Uterus (tissue), 4 donors: Measurements from ENCODE around the gene NPC2. TPM values are rescaled to one million over a fixed set of nuclear protein-coding genes. Genes with fewer than 3 reads are reported as not detected.

Experiments used
- DNase-seq, 2 donors: peaks; one replicate each; pipeline ENCODE4 v3.0.0-alpha.2; 2019 to 2020
- H3K27ac ChIP-seq, 2 donors: fragments of 200-600 bp; sonication (generic); 1 replicate in 1 of 2; 2 replicates in 1 of 2; pipeline ENCODE4 v1.5.1; 2016 to 2018
- H3K27me3 ChIP-seq, 2 donors: fragments of 200-600 bp; sonication (generic); one replicate each; pipeline ENCODE4 v1.5.1; 2018 to 2019; ENCODE audit warnings: control low read depth in 1 of 2
- H3K36me3 ChIP-seq, 2 donors: fragments of 200-600 bp; sonication (generic); one replicate each; pipeline ENCODE4 v1.5.1; 2019; ENCODE audit warnings: control low read depth in 1 of 2
- H3K4me1 ChIP-seq, 2 donors: fragments of 200-600 bp; sonication (generic); one replicate each; pipeline ENCODE4 v1.5.1; 2018 to 2019; ENCODE audit warnings: control low read depth in 1 of 2
- H3K4me3 ChIP-seq, 2 donors: fragments of 200-600 bp; sonication (generic); 1 replicate in 1 of 2; 2 replicates in 1 of 2; pipeline ENCODE4 v1.5.1; 2018 to 2019; ENCODE audit warnings: mild to moderate bottlenecking in 1 of 2
- H3K9me3 ChIP-seq, 2 donors: fragments of 200-600 bp; sonication (generic); one replicate each; pipeline ENCODE4 v1.5.1; 2019; ENCODE audit warnings: control low read depth in 1 of 2
- CTCF ChIP-seq, 4 experiments: fragments of 200-600 bp in 2 of 4; fragments of 450-650 bp in 2 of 4; sonication (generic) in 2 of 4; IDR thresholded peaks; one replicate each; pipeline ENCODE4 v1.5.1; 2016 to 2019; ENCODE audit warnings: antibody characterized with exemption in 4 of 4, mild to moderate bottlenecking in 2 of 4, moderate library complexity in 1 of 4
- POLR2A ChIP-seq, 2 donors: fragments of 450-650 bp; IDR thresholded peaks; one replicate each; pipeline ENCODE4 v1.6.1; 2016; ENCODE audit warnings: antibody characterized with exemption in 2 of 2, mild to moderate bottlenecking in 1 of 2, moderate library complexity in 1 of 2
- intact Hi-C: fragments of 100-400 bp; cut with DNase I; formaldehyde crosslinking; loops from one replicate; pipeline ENCODE4 v1.15.1; 2023; ENCODE audit warnings: low total_unique reads
- total RNA-seq, 4 donors: library from RNA; depleted of rRNA in 3 of 4; stranded (reverse); fragments of >200 nt in 3 of 4; gene quantifications; one replicate each; pipeline versions ENCODE4 v1.1.0 to v1.2.4, GENCODE V29; 2014 to 2023
- donor health status: DM: yes; HTN: yes; CAD: no.

Gene NPC2
- total RNA-seq, 4 donors from 2014 or later: 151 to 353 (median 209) TPM

- H3K9me3 ChIP-seq: no peaks in the 10 kb centered on the region
- H3K27me3 ChIP-seq: no peaks in the 10 kb centered on the region
- TF ChIP-seq CTCF (IDR thresholded peaks at IDR 0.05): no peak
- TF ChIP-seq POLR2A (IDR thresholded peaks at IDR 0.05): no peak
- intact Hi-C loops: no loop called here
- H3K36me3 ChIP-seq: no peaks in the 10 kb centered on the region
- H3K4me3 ChIP-seq: no peak overlapping the region
- no peaks in the 10 kb centered on the region for H3K4me1 ChIP-seq
- DNase-seq: peak in 1 of 2 donors; percentile 13
- H3K27ac ChIP-seq: no peak overlapping the region
Observed at GRCh38 chr14:74510223-74510931, 17.3 kb upstream of the NPC2 start.

- no peak overlapping the region for H3K27ac ChIP-seq
- intact Hi-C loops: loop anchor here (10.0 kb wide), 1 partner anchor 205 kb away; the partner anchor contains the start of genes AREL1 and FCF1
Observed at GRCh38 chr14:74509587-74510222, 16.6 kb upstream of the NPC2 start.

GRCh38 chr14:74508844-74509428, 15.8 kb upstream of the NPC2 start:
- H3K27ac ChIP-seq: no peak overlapping the region
- no peaks in the 10 kb centered on the region for H3K4me1 ChIP-seq
- no peaks in the 10 kb centered on the region for H3K36me3 ChIP-seq
- H3K9me3 ChIP-seq: no peaks in the 10 kb centered on the region
- TF ChIP-seq CTCF (IDR thresholded peaks at IDR 0.05): no peak
- TF ChIP-seq POLR2A (IDR thresholded peaks at IDR 0.05): no peak
- no peak for DNase-seq
- H3K27me3 ChIP-seq: no peaks in the 10 kb centered on the region
- H3K4me3 ChIP-seq: no peak overlapping the region
- intact Hi-C loops: loop anchor here (10.0 kb wide), 1 partner anchor 206 kb away; the partner anchor contains the start of genes AREL1 and FCF1

More at GRCh38 chr14:74509587-74510222, 16.6 kb upstream of the NPC2 start:
- TF ChIP-seq CTCF (IDR thresholded peaks at IDR 0.05): no peak
- no peak for TF ChIP-seq POLR2A (IDR thresholded peaks at IDR 0.05)
- no peak overlapping the region for H3K4me3 ChIP-seq
- no peaks in the 10 kb centered on the region for H3K27me3 ChIP-seq
- H3K4me1 ChIP-seq: no peaks in the 10 kb centered on the region
- DNase-seq: peak in 1 of 2 donors; percentile 10
- no peaks in the 10 kb centered on the region for H3K9me3 ChIP-seq
- H3K36me3 ChIP-seq: no peaks in the 10 kb centered on the region

GRCh38 chr14:74508292-74508731, 15.2 kb upstream of the NPC2 start:
- intact Hi-C loops: loop anchor here (10.0 kb wide), 1 partner anchor 206 kb away; the partner anchor contains the start of genes AREL1 and FCF1
- no peak overlapping the region for H3K4me3 ChIP-seq
- TF ChIP-seq CTCF (IDR thresholded peaks at IDR 0.05): no peak
- TF ChIP-seq POLR2A (IDR thresholded peaks at IDR 0.05): no peak
- no peaks in the 10 kb centered on the region for H3K27me3 ChIP-seq
- H3K9me3 ChIP-seq: no peaks in the 10 kb centered on the region
- H3K27ac ChIP-seq: no peak overlapping the region
- no peaks in the 10 kb centered on the region for H3K36me3 ChIP-seq
- DNase-seq: no peak
- H3K4me1 ChIP-seq: no peaks in the 10 kb centered on the region
